ENCODE results near the gene GPR15LG. TPM values are rescaled to one million over a fixed set of nuclear protein-coding genes. Genes with fewer than 3 reads are reported as not detected.
"Not testable (repeated sequence)": the region's sequence is repeated elsewhere in the genome, so short reads cannot be mapped to it uniquely, and the experiment has no call there.

The GPR15LG gene
- total RNA-seq, 1 donor from 2014 or later: 0.70 TPM

- Mint-ChIP-seq H3K36me3 (no peaks in the 10 kb centered on the region), H3K27ac (no peak overlapping the region), H3K9me3 (no peaks in the 10 kb centered on the region), H3K4me1 (ENCODE audit: unreplicated experiment) (no peaks in the 10 kb centered on the region), H3K27me3 (peaks cover 2% of the 10 kb centered on the region), H3K4me3 (no peak overlapping the region)
- DNase-seq (ENCODE audit: extremely low spot score, unreplicated experiment): no peak
- no peak for TF ChIP-seq CTCF (conservative IDR thresholded peaks at IDR 0.05)
Observed at GRCh38 chr10:84177541-84178141, 4.0 kb downstream of the GPR15LG start.

DNA sequence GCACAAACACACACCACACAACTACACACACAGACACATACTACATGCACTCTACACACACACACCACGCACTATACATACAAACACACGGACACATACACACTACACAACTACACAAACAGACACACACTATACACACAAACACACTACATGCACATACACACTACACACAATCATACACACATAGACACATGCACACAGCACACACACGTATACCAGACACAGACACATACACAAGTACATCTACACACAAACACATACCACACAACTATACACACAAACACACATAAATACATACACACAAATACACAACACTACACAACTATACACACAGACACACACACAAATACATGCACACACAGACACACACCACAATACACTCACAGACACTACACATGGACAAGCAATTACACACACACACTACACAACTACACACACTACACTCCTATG lies 4.6 kb downstream of the GPR15LG start:
- H3K4me1 Mint-ChIP-seq (ENCODE audit: unreplicated experiment): no peaks in the 10 kb centered on the region
- no peak for TF ChIP-seq CTCF (conservative IDR thresholded peaks at IDR 0.05)
- H3K27me3 Mint-ChIP-seq: peaks cover 4% of the 10 kb centered on the region
- H3K9me3 Mint-ChIP-seq: no peaks in the 10 kb centered on the region
- no peaks in the 10 kb centered on the region for H3K36me3 Mint-ChIP-seq
- no peak overlapping the region for H3K27ac Mint-ChIP-seq
- no peak for DNase-seq (ENCODE audit: extremely low spot score, unreplicated experiment)
- no peak overlapping the region for H3K4me3 Mint-ChIP-seq

- no peaks in the 10 kb centered on the region for H3K9me3 Mint-ChIP-seq
- no peak for DNase-seq (ENCODE audit: extremely low spot score, unreplicated experiment)
- no peaks in the 10 kb centered on the region for H3K4me1 Mint-ChIP-seq (ENCODE audit: unreplicated experiment)
- H3K4me3 Mint-ChIP-seq: no peak overlapping the region
- H3K36me3 Mint-ChIP-seq: no peaks in the 10 kb centered on the region
- TF ChIP-seq CTCF (conservative IDR thresholded peaks at IDR 0.05): no peak
- peaks cover 4% of the 10 kb centered on the region for H3K27me3 Mint-ChIP-seq
- H3K27ac Mint-ChIP-seq: no peak overlapping the region
Observed at GRCh38 chr10:84179059-84179710, 5.6 kb downstream of the GPR15LG start.

DNA sequence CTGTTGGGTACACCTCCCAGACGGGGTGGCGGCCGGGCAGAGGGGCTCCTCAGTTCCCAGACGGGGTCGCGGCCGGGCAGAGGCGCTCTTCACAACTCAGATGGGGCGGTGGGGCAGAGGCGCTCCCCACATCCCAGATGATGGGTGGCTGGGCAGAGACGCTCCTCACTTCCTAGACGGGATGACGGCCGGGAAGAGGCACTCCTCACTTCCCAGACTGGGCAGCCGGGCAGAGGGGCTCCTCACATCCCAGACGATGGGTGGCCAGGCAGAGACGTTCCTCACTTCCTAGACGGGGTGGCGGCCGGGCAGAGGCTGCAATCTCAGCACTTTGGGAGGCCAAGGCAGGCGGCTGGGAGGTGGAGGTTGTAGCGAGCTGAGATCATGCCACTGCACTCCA lies 6.8 kb downstream of the GPR15LG start:
- H3K9me3 Mint-ChIP-seq; H3K4me3 Mint-ChIP-seq; H3K4me1 Mint-ChIP-seq (ENCODE audit: unreplicated experiment); H3K27ac Mint-ChIP-seq; DNase-seq (ENCODE audit: extremely low spot score, unreplicated experiment); H3K27me3 Mint-ChIP-seq; H3K36me3 Mint-ChIP-seq: not testable (repeated sequence)

DNA sequence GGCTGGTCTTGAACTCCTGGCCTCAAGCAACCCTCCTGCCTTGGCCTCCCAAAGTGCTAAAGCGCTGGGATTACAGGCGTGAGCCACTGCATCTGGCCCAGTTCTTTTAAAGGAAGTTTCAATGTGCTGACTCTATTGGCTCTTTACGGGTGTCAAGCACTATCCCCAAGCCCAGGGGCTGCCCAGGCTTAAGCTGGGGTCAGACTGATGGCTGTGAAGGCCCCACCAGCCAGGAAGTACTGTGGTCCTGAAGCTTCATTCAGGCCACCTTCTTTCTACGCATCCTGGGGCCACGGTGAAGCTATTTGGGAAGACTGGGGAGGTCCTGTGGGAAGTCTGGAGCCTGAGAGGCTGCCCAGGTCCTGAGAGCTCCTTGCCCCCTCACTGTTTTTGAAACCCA lies 8.0 kb downstream of the GPR15LG start:
- H3K4me3 Mint-ChIP-seq: no peak overlapping the region
- H3K27me3 Mint-ChIP-seq: peaks cover 7% of the 10 kb centered on the region
- H3K27ac Mint-ChIP-seq: no peak overlapping the region
- no peaks in the 10 kb centered on the region for H3K4me1 Mint-ChIP-seq (ENCODE audit: unreplicated experiment)
- TF ChIP-seq CTCF (conservative IDR thresholded peaks at IDR 0.05): no peak
- no peaks in the 10 kb centered on the region for H3K9me3 Mint-ChIP-seq
- H3K36me3 Mint-ChIP-seq: no peaks in the 10 kb centered on the region
- no peak for DNase-seq (ENCODE audit: extremely low spot score, unreplicated experiment)

GRCh38 chr10:84184517-84184916 lies 10.9 kb downstream of the GPR15LG start:
- Mint-ChIP-seq H3K36me3 (no peaks in the 10 kb centered on the region), H3K9me3 (no peaks in the 10 kb centered on the region), H3K27ac (no peak overlapping the region), H3K4me1 (ENCODE audit: unreplicated experiment) (no peaks in the 10 kb centered on the region), H3K27me3 (peaks cover 15% of the 10 kb centered on the region), H3K4me3 (no peak overlapping the region)
- DNase-seq (ENCODE audit: extremely low spot score, unreplicated experiment): no peak
- no peak for TF ChIP-seq CTCF (conservative IDR thresholded peaks at IDR 0.05)
